GM21786 (cell line): ENCODE results near the gene PCDHAC1.

Experiments
- ATAC-seq: cut with Tn5 transposase; IDR thresholded peaks from one replicate; pipeline ENCODE4 v1.9.1; 2021; ENCODE audit not compliant: unreplicated experiment

PCDHAC1 gene

DNA sequence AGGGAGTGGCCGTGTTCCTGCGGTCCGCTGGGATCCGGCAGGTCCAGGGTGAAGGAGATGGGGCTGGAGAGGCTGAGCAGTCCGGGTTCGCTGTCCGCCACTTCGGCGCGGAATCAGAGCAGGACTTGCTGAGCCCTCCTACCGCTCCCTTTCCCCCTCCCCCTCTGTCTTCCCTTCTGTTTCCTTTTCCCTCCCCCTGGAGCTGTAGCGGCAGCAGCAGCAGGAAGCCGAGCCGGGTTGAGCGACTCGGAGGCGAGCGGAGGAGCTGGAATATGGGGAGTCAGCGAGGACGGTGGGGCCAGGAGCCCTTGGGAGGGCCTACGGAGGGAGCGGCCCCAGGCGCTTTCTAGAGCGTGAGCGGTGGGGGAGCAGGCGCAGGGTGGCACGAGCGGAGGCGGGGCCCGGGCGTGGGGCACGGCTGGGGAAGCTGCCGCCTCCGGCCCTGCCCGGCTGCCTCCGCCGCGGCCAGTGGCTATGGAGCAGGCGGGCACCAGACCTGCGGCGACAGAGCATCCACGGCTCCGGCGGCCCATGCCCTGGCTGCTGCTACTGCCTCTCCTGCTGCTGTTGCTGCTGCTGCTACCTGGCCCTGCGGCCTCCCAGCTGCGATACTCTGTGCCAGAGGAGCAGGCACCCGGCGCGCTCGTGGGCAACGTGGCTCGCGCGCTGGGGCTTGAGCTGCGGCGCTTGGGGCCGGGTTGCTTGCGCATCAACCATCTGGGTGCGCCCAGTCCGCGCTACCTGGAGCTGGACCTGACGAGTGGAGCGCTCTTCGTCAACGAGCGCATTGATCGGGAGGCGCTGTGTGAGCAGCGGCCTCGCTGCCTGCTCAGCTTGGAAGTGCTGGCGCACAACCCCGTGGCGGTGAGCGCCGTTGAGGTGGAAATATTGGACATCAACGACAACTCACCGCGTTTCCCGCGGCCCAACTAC is 40.5 kb downstream of the PCDHAC1 start, which contains the start of gene PCDHAC2:
PCDHAC2 (plus strand) TSS at position 184 of the 933 bp plus-strand sequence; CDS start at position 475, 291 bp downstream.
- ATAC-seq = no peak

DNA sequence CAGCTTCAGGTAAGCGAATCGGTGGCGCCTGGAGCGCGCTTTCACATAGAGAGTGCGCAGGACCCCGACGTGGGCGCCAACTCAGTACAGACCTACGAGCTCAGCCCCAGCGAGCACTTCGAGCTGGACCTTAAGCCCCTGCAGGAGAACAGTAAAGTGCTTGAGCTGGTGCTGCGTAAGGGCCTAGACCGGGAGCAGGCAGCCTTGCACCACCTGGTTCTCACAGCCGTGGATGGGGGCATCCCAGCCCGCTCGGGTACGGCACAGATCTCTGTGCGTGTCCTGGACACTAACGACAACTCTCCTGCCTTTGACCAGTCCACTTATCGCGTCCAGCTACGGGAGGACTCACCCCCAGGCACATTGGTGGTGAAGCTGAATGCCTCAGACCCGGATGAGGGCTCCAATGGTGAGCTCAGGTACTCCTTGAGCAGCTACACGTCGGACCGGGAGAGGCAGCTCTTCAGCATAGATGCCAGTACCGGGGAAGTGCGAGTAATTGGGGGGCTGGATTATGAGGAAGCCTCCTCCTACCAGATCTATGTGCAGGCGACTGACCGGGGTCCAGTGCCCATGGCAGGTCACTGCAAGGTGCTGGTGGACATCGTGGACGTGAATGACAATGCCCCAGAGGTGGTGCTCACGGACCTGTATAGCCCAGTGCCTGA is 41.3 kb downstream of the PCDHAC1 start:
- ATAC-seq = no peak

DNA sequence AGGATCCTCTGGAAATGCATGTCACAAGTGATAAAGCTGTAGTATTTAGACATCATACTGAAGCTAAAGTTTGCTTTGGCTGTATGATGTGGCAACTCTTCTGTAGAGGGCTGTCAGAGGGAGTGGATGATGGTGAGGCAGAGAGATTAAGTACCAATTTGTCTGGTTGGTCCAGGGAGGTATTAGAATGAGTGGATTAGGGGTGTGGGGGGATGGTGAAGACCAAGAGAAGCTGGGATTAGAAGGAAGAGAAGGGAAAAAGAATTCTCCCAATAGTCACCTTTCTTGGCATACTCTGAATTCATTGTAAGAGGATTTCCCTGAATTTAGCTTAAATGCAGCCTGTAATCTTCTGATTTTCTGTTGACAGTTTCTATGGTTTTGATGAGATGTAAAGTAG is 43.8 kb downstream of the PCDHAC1 start:
- no peak for ATAC-seq

- ATAC-seq = no peak
Observed at GRCh38 chr5:140973550-140973949, 47.5 kb downstream of the PCDHAC1 start.

DNA sequence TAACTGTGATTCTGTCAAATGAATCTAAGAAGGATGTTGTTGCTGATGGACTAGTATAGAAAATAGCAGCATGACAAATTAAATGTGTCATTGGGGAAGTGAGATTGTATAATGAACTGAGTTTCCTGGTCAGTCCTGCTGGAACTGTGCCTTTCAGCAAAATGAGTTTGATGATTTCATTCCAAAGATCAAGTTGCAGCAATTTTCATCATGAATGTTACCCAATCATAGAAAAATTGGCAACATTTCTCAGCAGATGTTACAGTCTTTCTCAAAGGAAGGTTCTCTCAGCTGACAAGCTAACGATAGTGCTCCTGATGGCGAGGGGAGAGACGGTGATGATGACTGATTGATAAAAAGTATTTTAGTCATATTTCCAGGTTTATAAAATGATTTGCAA is 50.9 kb downstream of the PCDHAC1 start:
- ATAC-seq = no peak

DNA sequence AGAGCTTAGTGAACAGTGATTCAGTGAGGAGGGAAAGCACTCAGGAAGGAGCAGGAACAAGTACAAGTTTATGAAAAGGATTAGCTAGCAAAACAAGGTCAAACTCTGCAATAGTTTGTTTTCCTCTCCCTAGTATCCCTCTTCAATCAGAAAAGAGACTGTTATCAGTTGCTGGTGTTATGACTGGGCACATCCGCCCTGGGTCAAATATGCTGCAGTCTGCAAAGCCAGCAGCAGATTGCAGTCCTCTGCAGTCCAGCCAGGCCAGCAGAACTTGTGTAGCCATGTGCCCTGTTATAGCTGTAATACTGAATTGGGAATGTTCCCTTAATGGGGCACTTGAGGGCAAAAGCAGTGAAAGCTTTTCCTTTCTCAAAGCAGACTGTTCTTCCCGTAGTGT is 52.2 kb downstream of the PCDHAC1 start:
- ATAC-seq = no peak

- no peak for ATAC-seq
Observed at GRCh38 chr5:140978983-140979382, 52.9 kb downstream of the PCDHAC1 start.
